Activated CD8-positive, alpha-beta memory T cell treated with anti-CD3 and anti-CD28 coated beads for 36 hours (primary cell): ENCODE results near the gene RCOR2. TPM values are rescaled to one million over a fixed set of nuclear protein-coding genes. Genes with fewer than 3 reads are reported as not detected.
"Not testable (repeated sequence)": the region's sequence is repeated elsewhere in the genome, so short reads cannot be mapped to it uniquely, and the experiment has no call there.

ENCODE experiments used
- CTCF ChIA-PET: fragments of 350-600 bp; sonication (Branson Sonifier 250); formaldehyde crosslinking; loops from one replicate; lab custom pipeline; 2021; ENCODE audit warnings: antibody characterized with exemption; lab: Charles Lee
- POLR2A ChIA-PET: fragments of 350-600 bp; sonication (Branson Sonifier 250); formaldehyde crosslinking; loops from one replicate; lab custom pipeline; 2021; ENCODE audit warnings: antibody characterized with exemption; lab: Charles Lee
- total RNA-seq, 2 experiments: library from RNA; stranded (reverse); gene quantifications; one replicate each; pipeline ENCODE4 v1.2.3, GENCODE V29; 2021

RCOR2 gene
- total RNA-seq, 2 experiments from 2014 or later = 0.36 to 0.48 TPM

DNA sequence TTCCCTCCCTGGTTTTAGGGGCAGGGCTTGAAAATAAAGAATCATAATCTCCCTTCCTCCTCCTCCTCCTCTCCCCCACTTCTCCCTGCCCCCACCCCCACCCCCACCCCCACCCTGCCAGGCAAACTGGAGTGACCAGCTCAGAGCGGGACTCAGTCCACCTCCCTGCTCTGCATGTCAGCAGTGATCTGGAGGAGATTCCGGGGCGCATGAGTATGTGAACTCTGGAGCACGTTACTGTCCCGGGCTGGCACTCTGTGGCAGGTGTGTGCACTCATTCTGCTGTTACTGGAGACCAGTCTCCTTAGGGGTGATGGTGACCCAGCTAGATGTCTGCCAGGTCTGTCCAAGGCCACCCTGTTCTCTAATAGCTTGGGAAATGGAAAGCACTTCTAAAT, 44.2 kb downstream of the RCOR2 start:
- ChIA-PET CTCF (interaction anchor here (1.3 kb wide), 1 partner anchor 35 kb away, joined by 3 read pairs; no protein-coding TSS in a partner anchor), POLR2A (no interaction called here)

DNA sequence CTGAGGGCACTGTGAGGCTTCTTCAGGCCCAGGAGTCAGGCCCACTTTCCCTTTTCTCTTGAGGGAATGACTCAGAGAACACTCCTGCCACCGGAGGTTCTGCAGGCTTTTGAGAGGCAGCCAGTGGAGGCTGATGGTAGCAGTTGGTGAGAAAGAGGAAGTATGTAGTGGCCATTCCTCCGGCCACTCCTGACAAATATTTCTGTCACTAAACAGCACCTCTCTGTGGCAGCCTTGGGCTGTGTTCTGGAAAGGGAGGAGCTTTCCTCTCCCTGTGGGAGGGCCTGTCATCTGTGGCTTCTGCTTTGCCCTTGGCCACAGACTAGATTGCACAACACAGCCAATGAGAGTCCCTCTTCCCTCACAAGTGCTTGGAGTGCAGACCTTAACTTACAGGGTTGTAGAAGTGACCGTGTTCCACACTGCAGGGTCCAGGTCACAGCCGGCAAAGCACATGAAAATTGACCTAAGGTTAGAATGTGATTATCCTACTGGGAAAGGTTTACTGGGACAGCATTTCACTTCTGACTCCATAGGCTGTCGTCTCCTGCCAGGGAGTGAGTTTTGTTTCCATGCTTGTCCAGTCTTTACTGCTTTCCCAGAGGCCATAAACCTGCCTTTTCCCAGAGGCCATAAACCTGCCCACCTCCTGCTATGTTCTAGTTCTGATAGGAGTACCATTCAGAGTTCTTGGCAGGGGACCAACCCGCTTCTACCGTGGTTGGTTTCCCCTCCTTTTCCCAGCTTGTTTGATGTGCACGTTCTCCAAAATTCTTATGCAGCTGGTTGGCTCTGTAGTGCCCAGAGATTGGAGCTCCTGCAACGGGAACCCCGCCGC, 44.8 kb downstream of the RCOR2 start:
- CTCF ChIA-PET = interaction anchor here (0.6 to 1.3 kb wide), 2 partner anchors 35 to 228 kb away, joined by 3 to 4 read pairs; no protein-coding TSS in a partner anchor
- POLR2A ChIA-PET = interaction anchor here (0.6 kb wide), 1 partner anchor 34 kb away, joined by 4 read pairs; no protein-coding TSS in a partner anchor

GRCh38 chr11:63870351-63871140, 46.4 kb downstream of the RCOR2 start:
- CTCF ChIA-PET = interaction anchor here (0.6 to 1.3 kb wide), 4 partner anchors 10 to 32 kb away, joined by 3 to 6 read pairs (median 4); no protein-coding TSS in a partner anchor
- POLR2A ChIA-PET = no interaction called here

- CTCF ChIA-PET = interaction anchor here (0.9 to 1.3 kb wide), 3 partner anchors 9 to 31 kb away, joined by 3 to 6 read pairs (median 3); no protein-coding TSS in a partner anchor
Measured at GRCh38 chr11:63869683-63870082, 47.3 kb downstream of the RCOR2 start.

DNA sequence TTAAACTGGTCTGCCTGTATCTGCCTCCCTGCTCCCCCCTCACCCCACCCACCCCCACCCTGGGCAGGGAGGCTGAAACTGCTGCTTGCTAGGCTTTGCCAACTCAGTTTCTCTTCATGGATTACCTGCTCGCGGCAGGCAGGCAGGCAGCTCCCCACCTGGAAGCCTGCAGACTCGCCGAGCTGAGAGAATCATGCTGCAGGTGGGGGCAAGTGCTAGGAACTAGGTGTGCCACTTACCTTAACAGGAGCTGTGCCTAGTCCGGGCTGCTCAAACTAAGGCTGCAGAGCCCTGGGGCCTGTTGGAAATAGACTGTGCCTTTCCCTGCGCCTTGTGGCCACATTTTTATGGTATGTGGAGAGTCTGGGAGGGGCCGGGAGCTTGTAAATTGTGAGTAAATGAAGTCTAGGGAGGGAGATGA, 47.8 kb downstream of the RCOR2 start:
- CTCF ChIA-PET = interaction anchor here (0.6 kb wide), 1 partner anchor 100 kb away, joined by 3 read pairs; no protein-coding TSS in a partner anchor
- POLR2A ChIA-PET = no interaction called here

More at GRCh38 chr11:63869683-63870082, 47.3 kb downstream of the RCOR2 start:
- POLR2A ChIA-PET = no interaction called here

DNA sequence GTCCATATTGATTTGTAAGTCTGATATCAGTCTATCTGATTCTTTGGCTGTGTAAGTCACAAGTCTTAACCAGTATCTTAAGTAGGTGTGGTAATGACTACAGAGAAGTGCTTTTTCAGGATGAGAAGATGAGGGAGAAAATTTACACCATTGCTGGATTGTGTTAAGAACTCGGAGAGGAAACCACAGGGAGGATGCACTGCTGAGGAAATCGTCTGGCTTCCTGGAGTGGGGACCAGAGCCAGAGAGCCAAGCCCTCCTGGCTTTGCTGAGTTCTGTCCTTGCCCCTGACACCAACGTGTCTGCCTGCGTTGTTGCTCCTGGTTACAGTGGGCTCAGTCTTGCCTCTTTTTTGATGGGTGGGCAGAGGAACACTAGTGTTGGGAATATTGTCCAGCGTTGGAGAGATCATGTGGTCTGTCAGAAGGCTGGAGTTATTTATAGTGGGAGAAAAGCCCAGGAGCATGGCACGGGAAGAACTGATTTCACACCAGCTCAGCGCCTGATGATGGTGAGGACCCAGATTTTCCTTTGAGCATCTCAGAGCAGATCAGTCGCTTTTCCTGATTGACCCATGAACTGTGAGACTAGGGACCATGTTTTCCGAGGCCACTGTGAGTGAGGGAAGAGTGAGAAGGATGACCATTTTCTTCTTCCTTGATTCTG, 48.4 kb downstream of the RCOR2 start:
- POLR2A ChIA-PET = no interaction called here
- CTCF ChIA-PET = interaction anchor here (0.6 kb wide), 1 partner anchor 100 kb away, joined by 3 read pairs; no protein-coding TSS in a partner anchor

GRCh38 chr11:63867511-63867910, 49.5 kb downstream of the RCOR2 start:
- POLR2A ChIA-PET = interaction anchor here (0.7 kb wide), 1 partner anchor 828 kb away, joined by 3 read pairs; no protein-coding TSS in a partner anchor

DNA sequence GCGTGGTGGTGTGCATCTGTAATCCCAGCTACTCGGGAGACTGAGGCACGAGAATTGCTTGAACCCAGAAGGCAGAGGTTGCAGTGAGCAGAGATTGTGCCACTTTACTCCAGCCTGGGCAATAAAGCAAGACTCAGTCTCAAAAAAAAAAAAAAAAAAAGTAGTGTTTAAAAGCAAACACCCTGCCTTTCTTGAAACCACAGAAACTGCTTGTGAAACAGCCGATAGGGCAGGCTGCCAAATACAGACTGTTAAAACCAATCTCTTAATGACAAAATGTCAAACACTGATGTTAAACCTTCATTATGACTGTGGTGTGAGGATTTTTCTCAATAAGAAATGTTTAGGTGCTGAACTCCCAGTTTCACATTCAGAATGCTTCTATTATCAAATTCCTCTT, 50.8 kb downstream of the RCOR2 start:
- ChIA-PET POLR2A (interaction anchor here (0.7 kb wide), 1 partner anchor 30 kb away, joined by 6 read pairs; no protein-coding TSS in a partner anchor), CTCF (interaction anchor here (0.7 to 1.5 kb wide), 3 partner anchors 13 to 26 kb away, joined by 3 to 5 read pairs (median 4); no protein-coding TSS in a partner anchor)

More at GRCh38 chr11:63867511-63867910, 49.5 kb downstream of the RCOR2 start:
- CTCF ChIA-PET = no interaction called here

DNA sequence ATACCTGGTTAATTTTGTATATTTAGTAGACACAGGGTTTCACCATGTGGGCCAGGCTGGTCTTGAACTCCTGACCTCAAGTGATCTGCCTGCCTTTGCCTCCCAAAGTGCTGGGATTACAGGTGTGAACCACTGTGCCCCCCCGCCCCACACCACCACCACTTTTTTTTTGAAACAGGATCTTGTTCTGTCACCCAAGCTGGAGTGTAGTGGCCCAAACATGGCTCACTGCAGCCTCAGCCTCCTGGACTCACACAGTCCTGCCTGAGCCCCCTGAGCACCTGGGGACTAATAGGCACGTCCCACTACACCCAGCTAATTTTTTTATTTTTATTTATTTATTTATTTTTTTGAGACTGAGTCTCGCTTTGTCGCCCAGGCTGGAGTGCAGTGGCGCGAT, 53.3 kb downstream of the RCOR2 start:
- CTCF ChIA-PET = interaction anchor here (1.1 kb wide), 1 partner anchor 57 kb away, joined by 3 read pairs; no protein-coding TSS in a partner anchor
- POLR2A ChIA-PET = not testable (repeated sequence)

DNA sequence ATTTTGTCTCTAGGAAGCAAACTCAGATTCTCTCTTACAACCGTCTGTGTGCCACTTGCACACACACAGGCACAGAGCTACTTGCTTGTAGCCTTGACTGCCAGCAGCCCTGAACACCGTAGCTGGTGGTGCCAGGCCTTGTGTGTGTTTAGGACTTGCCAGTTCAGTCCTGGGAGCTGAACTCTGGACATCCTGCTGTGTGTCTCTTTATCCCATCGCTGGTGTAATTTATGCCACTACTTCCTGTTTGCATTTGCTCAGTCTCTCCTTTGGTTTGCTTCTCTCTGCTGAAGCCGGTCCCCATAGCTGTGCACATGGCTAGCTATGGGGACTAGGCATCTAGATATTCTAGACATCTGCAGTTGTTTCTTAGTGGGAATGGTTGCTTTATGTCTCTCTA, 54.0 kb downstream of the RCOR2 start:
- ChIA-PET CTCF (interaction anchor here (1.1 to 1.3 kb wide), 4 partner anchors 16 to 57 kb away, joined by 3 read pairs; no protein-coding TSS in a partner anchor), POLR2A (no interaction called here)

Other genes starting within 250 kb of the RCOR2 start
- 10 to 100 TPM; 34.9 TPM for gene ATL3, start 245.8 kb downstream of the RCOR2 start, total RNA-seq
- 10 to 100 TPM; 44.7 to 46.2 TPM for gene RTN3, start 235.7 kb downstream of the RCOR2 start, total RNA-seq
- gene ZFTA, start 148.4 kb downstream of the RCOR2 start, total RNA-seq = 1 to 10 TPM; 6.2 to 6.8 TPM
- 10 to 100 TPM; 46.1 to 49.7 TPM for gene SPINDOC, start 103.7 kb downstream of the RCOR2 start, total RNA-seq
- 10 to 100 TPM; 31.5 to 33.5 TPM for gene MARK2, start 78.1 kb downstream of the RCOR2 start, total RNA-seq
- gene NAA40, start 21.8 kb upstream of the RCOR2 start, total RNA-seq = 10 to 100 TPM; 26.1 to 27.3 TPM
- gene COX8A, start 57.5 kb upstream of the RCOR2 start, total RNA-seq = 100 to 1,000 TPM; 393 to 446 TPM
- gene OTUB1, start 69.3 kb upstream of the RCOR2 start, total RNA-seq = 10 to 100 TPM; 74.6 to 79.8 TPM
- gene FLRT1, start 118.8 kb upstream of the RCOR2 start, total RNA-seq = not detected
- gene MACROD1, start 248.9 kb upstream of the RCOR2 start, total RNA-seq = 10 to 100 TPM; 20.6 to 21.8 TPM